GM10248 (cell line): ENCODE measurements around the gene SUGP1.

ENCODE experiments used
- CTCF ChIA-PET: fragments of 300-600 bp; sonication (Branson Sonifier 250); formaldehyde crosslinking; extraction: SDS; loops from one replicate; lab custom pipeline; 2021; ENCODE audit warnings: antibody characterized with exemption; lab: Yijun Ruan, JAX
- POLR2A ChIA-PET: fragments of 350-650 bp; sonication (Branson Sonifier 250); formaldehyde crosslinking; extraction: SDS; loops from one replicate; lab custom pipeline; 2020; ENCODE audit warnings: antibody characterized with exemption; lab: Yijun Ruan, JAX
- DNase-seq: peaks from one replicate; pipeline ENCODE4 v3.0.0; 2012; ENCODE audit errors: extremely low spot score
- TF ChIP-seq, protein P1 (sequence below): IDR thresholded peaks from 2 replicates; pipeline ENCODE4 v1.5.1; 2012; ENCODE audit warnings: mild to moderate bottlenecking, low read depth; ENCODE audit errors: extremely low read depth, missing control alignments, control extremely low read depth

SUGP1 gene, protein sequence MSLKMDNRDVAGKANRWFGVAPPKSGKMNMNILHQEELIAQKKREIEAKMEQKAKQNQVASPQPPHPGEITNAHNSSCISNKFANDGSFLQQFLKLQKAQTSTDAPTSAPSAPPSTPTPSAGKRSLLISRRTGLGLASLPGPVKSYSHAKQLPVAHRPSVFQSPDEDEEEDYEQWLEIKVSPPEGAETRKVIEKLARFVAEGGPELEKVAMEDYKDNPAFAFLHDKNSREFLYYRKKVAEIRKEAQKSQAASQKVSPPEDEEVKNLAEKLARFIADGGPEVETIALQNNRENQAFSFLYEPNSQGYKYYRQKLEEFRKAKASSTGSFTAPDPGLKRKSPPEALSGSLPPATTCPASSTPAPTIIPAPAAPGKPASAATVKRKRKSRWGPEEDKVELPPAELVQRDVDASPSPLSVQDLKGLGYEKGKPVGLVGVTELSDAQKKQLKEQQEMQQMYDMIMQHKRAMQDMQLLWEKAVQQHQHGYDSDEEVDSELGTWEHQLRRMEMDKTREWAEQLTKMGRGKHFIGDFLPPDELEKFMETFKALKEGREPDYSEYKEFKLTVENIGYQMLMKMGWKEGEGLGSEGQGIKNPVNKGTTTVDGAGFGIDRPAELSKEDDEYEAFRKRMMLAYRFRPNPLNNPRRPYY

DNA sequence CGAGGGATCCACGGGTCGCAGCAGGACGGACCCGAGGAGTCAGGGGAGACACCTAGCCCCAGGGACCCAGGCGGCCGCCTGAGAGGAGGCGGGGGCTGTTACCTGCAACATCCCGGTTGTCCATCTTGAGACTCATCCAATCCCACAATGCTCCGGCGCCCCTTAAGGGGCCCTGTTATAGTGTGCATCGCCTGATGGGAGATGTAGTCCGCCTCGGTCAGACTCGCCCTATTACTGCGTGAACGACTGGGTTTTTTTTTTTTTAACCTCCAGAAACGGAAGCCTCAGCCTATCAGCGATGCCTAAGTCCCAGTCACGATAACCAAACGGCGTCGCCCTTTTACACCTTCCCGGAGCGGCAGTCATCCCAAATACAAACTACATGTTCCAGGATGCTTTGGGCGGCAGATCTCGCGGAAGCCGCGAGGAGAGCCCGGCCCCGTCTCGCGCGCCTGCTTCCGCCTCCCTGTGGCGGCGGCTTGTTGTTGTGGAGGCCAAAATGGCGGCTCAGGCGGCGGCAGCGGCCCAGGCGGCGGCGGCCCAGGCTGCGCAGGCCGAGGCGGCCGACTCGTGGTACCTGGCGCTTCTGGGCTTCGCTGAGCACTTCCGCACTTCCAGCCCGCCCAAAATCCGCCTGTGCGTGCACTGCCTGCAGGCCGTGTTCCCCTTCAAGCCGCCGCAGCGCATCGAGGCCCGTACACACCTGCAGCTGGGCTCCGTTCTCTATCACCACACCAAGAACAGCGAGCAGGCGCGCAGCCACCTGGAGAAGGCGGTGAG is at the start of gene SUGP1, which contains the start of gene MAU2:
Gene SUGP1, minus strand, starts transcription at position 149 of the 780 bp plus-strand sequence. Its CDS starts 13 bp downstream, at position 136.
Gene MAU2, plus strand, starts transcription at position 469 of the 780 bp plus-strand sequence. Its CDS starts 31 bp downstream, at position 500.
- TF ChIP-seq, protein P1, sequence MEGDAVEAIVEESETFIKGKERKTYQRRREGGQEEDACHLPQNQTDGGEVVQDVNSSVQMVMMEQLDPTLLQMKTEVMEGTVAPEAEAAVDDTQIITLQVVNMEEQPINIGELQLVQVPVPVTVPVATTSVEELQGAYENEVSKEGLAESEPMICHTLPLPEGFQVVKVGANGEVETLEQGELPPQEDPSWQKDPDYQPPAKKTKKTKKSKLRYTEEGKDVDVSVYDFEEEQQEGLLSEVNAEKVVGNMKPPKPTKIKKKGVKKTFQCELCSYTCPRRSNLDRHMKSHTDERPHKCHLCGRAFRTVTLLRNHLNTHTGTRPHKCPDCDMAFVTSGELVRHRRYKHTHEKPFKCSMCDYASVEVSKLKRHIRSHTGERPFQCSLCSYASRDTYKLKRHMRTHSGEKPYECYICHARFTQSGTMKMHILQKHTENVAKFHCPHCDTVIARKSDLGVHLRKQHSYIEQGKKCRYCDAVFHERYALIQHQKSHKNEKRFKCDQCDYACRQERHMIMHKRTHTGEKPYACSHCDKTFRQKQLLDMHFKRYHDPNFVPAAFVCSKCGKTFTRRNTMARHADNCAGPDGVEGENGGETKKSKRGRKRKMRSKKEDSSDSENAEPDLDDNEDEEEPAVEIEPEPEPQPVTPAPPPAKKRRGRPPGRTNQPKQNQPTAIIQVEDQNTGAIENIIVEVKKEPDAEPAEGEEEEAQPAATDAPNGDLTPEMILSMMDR: no peak
- ChIA-PET CTCF (no interaction called here), POLR2A (no interaction called here)
- peak; percentile 97 for DNase-seq

DNA sequence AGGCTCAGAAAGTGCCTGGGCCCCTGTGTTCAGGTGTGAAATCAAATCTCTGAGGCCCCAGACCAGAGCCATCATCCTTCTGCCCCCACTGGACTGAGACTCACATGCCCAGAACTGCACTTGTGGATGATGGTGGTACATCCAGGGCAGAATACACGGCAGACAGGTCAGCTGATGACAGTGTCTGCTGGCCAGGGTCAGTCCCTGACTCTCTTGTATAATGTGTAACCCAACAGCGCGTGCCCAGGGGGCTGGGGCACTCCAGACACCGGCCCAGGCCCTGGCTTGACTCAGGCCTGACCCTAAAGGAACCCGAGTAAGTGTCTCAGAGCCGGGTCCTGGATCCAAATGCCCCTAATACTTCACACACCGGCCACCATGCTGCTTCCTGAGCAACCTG is 47.8 kb upstream of the SUGP1 start:
- DNase-seq: no peak
- ChIA-PET CTCF (interaction anchor here (1.2 to 11.8 kb wide), 3 partner anchors 17 to 122 kb away, joined by 3 to 220 read pairs (median 4); no protein-coding TSS in a partner anchor), POLR2A (no interaction called here)
- TF ChIP-seq, protein P1: no peak

DNA sequence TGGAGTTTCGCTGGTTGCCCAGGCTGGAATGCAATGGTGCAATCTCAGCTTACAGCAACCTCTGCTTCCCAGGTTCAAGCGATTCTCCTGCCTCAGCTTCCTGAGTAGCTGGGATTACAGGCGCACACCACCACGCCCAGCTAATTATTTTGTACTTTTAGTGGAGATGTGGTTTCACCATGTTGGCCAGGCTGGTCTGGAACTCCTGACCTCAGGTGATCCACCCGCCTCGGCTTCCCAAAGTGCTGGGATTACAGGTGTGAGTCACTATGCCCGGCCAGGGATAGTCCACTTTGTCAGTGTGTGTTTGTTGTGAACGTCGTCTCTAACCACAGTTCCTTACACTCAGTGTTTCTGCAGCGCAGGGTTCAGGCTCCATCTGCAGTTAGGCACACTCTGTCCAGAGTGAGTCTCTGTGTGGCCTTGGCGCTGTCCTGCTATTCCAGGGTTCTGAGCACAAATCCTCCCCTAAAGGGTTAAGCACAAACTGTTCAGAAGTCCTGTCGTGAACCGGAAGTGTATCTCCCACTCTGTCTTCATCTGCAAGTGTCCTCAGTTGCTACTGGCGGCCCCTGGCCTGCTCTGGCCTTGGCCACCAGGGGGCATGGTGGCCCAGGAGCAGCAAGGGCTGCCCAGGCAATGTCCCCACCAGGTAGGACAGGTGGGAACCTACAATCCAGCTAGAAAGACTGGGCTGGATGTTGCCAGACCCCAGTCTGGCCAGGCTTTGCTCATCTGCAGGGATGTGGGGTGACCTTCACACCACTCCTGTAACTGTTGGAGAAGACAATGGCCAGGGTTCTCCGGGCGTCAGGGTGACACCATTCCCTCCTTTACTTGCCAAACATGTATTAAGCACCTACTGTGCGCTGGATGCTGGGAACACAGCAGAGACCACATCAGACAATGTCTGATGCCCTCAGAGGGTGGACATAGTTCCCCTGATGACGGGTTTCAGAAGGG is 46.4 kb upstream of the SUGP1 start:
- CTCF ChIA-PET: interaction anchor here (0.6 to 11.8 kb wide), 18 partner anchors 8 to 247 kb away, joined by 3 to 220 read pairs (median 4); no protein-coding TSS in a partner anchor
- DNase-seq: peak; percentile 82
- POLR2A ChIA-PET: no interaction called here
- TF ChIP-seq, protein P1: peak; percentile 96

DNA sequence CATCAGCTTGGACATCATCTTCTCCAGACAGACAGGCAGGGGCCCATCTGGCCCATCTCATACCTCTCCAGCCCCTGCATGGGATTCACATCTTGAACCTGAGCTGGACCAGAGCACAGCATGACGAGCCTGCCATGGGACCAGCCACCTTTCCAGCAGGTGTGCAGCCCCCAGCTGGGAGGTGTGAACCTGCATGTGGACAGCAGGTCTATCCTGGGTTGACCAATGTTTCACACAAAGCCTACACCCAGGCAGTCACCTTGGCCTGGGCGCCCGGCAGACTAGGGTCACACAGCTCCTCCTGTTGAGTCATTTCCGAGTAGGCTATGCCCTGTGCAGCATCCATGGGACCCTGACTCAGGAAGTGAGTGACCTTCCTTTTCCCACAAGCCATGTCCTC is 41.8 kb upstream of the SUGP1 start:
- POLR2A ChIA-PET: no interaction called here
- TF ChIP-seq, protein P1: no peak
- DNase-seq: no peak
- CTCF ChIA-PET: interaction anchor here (0.7 to 11.8 kb wide), 14 partner anchors 10 to 193 kb away, joined by 3 to 220 read pairs (median 3); partner anchors contain the start of genes GATAD2A and NDUFA13

DNA sequence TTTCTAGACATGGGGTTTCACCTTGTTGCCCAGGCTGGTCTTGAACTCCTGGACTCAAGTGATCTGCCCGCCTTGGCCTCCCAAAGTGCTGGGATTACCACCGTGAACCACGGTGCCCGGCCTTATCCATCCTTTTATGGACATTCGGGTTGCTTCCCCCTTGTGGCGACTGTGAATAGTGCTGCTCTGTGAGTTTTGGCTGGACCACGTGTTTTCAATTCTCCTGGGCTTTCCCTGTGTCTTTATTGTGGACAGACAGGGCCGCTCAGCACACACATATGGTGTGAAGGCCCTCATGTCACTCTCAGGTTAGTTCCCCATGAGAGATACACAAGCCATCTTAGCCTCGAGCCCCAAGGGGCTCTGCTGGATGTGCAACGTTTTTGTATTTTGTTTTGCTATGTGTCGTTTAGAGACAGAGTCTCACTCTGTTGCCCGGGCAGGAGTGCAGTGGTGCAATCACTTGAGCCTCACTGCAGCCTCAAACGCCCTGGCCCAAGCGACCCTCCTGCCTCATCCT is 40.8 kb upstream of the SUGP1 start:
- ChIA-PET POLR2A (no interaction called here), CTCF (interaction anchor here (0.7 to 11.8 kb wide), 10 partner anchors 9 to 194 kb away, joined by 3 to 220 read pairs (median 4); partner anchors contain the start of gene GATAD2A)
- TF ChIP-seq, protein P1: peak; percentile 71
- DNase-seq: peak; percentile 82
